PC-3 (cell line): ENCODE data around the gene LRCH1. TPM values are rescaled to one million over a fixed set of nuclear protein-coding genes. Genes with fewer than 3 reads are reported as not detected.

ENCODE experiments used
- ATAC-seq: fragments of 200-7000 bp; cut with Tn5 transposase; 2 replicates; pipeline ENCODE4 v1.9.1; 2020; ENCODE audit warnings: mild to moderate bottlenecking, moderate library complexity
- BruUV-seq: library from RNA; stranded (reverse); fragments of 400-500 nt; replicated peaks from 2 replicates; lab custom pipeline; 2021; lab: Mats Ljungman, UMichigan
- CTCF ChIA-PET: fragments of 300-600 bp; sonication (Branson Sonifier 250); formaldehyde crosslinking; loops from one replicate; lab custom pipeline; 2022; ENCODE audit warnings: antibody characterized with exemption; lab: Charles Lee
- POLR2A ChIA-PET: fragments of 300-600 bp; sonication (Branson Sonifier 250); formaldehyde crosslinking; loops from one replicate; lab custom pipeline; 2022; ENCODE audit warnings: antibody characterized with exemption; ENCODE audit not compliant: unreplicated experiment; lab: Charles Lee
- DNase-seq: peaks from one replicate; pipeline ENCODE4 v3.0.0-alpha.2; 2015
- H2AFZ ChIP-seq: fragments of 300-600 bp; sonication (generic); 2 replicates; pipeline ENCODE4 v1.6.0; 2016; ENCODE audit warnings: antibody characterized with exemption, low read length
- H3F3A ChIP-seq: fragments of 300-600 bp; sonication (generic); one replicate; pipeline ENCODE4 v1.6.0; 2017; ENCODE audit warnings: antibody characterized with exemption, low read length, control low read depth, mild to moderate bottlenecking; ENCODE audit not compliant: unreplicated experiment
- H3K27ac ChIP-seq: fragments of 300-600 bp; sonication (generic); 2 replicates; pipeline ENCODE4 v1.5.1; 2016; ENCODE audit warnings: mild to moderate bottlenecking, low read length
- H3K27me3 ChIP-seq: fragments of 300-600 bp; sonication (generic); 2 replicates; pipeline ENCODE4 v1.6.1; 2016; ENCODE audit warnings: low read length, mixed read lengths
- H3K36me3 ChIP-seq: fragments of 300-600 bp; sonication (generic); 2 replicates; pipeline ENCODE4 v1.6.1; 2016; ENCODE audit warnings: low read depth, mixed run types, low read length, mixed read lengths
- H3K4me1 ChIP-seq: fragments of 300-600 bp; sonication (generic); 2 replicates; pipeline ENCODE4 v1.5.1; 2016; ENCODE audit warnings: low read length; ENCODE audit not compliant: insufficient read depth
- H3K4me2 ChIP-seq: fragments of 300-600 bp; sonication (generic); 2 replicates; pipeline ENCODE4 v1.6.0; 2016; ENCODE audit warnings: low read length
- H3K4me3 ChIP-seq: fragments of 300-600 bp; sonication (generic); 2 replicates; pipeline ENCODE4 v1.5.1; 2016; ENCODE audit warnings: mild to moderate bottlenecking, low read length, mixed read lengths
- H3K79me2 ChIP-seq: fragments of 300-600 bp; sonication (generic); 2 replicates; pipeline ENCODE4 v1.6.1; 2017; ENCODE audit warnings: low read length, mixed read lengths
- H3K9ac ChIP-seq: fragments of 300-600 bp; sonication (generic); 2 replicates; pipeline ENCODE4 v1.6.0; 2016; ENCODE audit warnings: mild to moderate bottlenecking, low read length
- H3K9me2 ChIP-seq: fragments of 300-600 bp; sonication (generic); replicated peaks from 2 replicates; pipeline ENCODE4 v1.6.1; 2016; ENCODE audit warnings: mixed run types, low read length, mixed read lengths
- H3K9me3 ChIP-seq: fragments of 300-600 bp; sonication (generic); 2 replicates; pipeline ENCODE4 v1.6.1; 2016; ENCODE audit warnings: low read length, mixed read lengths
- H4K20me1 ChIP-seq: fragments of 300-600 bp; sonication (generic); 2 replicates; pipeline ENCODE4 v1.6.1; 2016; ENCODE audit warnings: low read length, mixed read lengths
- EZH2 ChIP-seq: fragments of 300-600 bp; sonication (generic); IDR thresholded peaks from one replicate; pipeline ENCODE4 v1.6.1; 2017; ENCODE audit warnings: antibody characterized with exemption, mild to moderate bottlenecking, low read length; ENCODE audit not compliant: unreplicated experiment
- EZH2phosphoT487 ChIP-seq: fragments of 300-600 bp; sonication (generic); IDR thresholded peaks from 2 replicates; pipeline ENCODE4 v1.6.1; 2018; ENCODE audit warnings: mild to moderate bottlenecking, antibody characterized with exemption, low read length, borderline replicate concordance
- intact Hi-C: fragments of 100-400 bp; cut with micrococcal nuclease; formaldehyde crosslinking; loops from 2 replicates; pipeline ENCODE4 v1.9.0; 2023
- total RNA-seq: library from RNA; depleted of rRNA; stranded (reverse); fragments of >200 nt; gene quantifications from 2 replicates; pipeline ENCODE4 v1.2.3, GENCODE V29; 2014
- TF ChIP-seq, protein P1 (sequence below): fragments of 300-600 bp; sonication (generic); conservative IDR thresholded peaks from 2 replicates; pipeline ENCODE4 v1.5.1; 2017; ENCODE audit warnings: antibody characterized with exemption, low read depth, mild to moderate bottlenecking, low read length

Gene LRCH1
- total RNA-seq, 1 experiment from 2014 or later, result 4.3 TPM

DNA sequence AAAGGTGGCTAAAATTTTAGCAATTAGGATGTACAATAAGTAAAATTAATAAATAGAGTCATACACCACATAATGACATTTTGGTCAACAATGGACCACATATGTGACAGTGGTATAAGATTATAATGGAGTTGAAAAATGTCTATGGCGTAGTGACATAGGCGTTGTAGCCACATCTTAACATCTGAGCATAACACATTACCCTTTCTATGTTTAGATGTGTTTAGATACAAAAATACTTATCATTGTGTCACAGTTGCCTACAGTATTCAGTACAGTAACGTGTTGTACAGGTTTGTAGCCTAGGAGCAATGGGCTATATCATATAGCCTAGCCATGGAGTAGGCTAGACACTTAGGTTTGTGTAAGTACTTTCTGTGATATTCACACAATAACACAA lies 111.2 kb downstream of the LRCH1 start:
- DNase-seq (no peak), ATAC-seq (no peak)
- no peak overlapping the region for H3K4me3 ChIP-seq
- ChIA-PET CTCF (no interaction called here), POLR2A (interaction anchor here (0.7 kb wide), 1 partner anchor 21 kb away, joined by 4 read pairs; no protein-coding TSS in a partner anchor)
- BruUV-seq, result no TSS peak
- peaks cover 3% of the 10 kb centered on the region for H3F3A ChIP-seq
- H3K9me3 ChIP-seq, result no peaks in the 10 kb centered on the region
- peaks cover 4% of the 10 kb centered on the region; the same call in 1 of the 2 replicates for H4K20me1 ChIP-seq
- no peaks in the 10 kb centered on the region for H3K27me3 ChIP-seq
- H3K9ac ChIP-seq, result no peak overlapping the region
- no peak overlapping the region for H3K27ac ChIP-seq
- H3K4me1 ChIP-seq, result peaks cover 26% of the 10 kb centered on the region
- TF ChIP-seq, protein P1, sequence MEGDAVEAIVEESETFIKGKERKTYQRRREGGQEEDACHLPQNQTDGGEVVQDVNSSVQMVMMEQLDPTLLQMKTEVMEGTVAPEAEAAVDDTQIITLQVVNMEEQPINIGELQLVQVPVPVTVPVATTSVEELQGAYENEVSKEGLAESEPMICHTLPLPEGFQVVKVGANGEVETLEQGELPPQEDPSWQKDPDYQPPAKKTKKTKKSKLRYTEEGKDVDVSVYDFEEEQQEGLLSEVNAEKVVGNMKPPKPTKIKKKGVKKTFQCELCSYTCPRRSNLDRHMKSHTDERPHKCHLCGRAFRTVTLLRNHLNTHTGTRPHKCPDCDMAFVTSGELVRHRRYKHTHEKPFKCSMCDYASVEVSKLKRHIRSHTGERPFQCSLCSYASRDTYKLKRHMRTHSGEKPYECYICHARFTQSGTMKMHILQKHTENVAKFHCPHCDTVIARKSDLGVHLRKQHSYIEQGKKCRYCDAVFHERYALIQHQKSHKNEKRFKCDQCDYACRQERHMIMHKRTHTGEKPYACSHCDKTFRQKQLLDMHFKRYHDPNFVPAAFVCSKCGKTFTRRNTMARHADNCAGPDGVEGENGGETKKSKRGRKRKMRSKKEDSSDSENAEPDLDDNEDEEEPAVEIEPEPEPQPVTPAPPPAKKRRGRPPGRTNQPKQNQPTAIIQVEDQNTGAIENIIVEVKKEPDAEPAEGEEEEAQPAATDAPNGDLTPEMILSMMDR, result no peak
- no peak for TF ChIP-seq EZH2phosphoT487
- no peak for TF ChIP-seq EZH2
- no peaks in the 10 kb centered on the region for H3K36me3 ChIP-seq
- no peak overlapping the region for H3K4me2 ChIP-seq
- intact Hi-C loops, result loop anchor here (10.0 kb wide), 1 partner anchor 109 kb away; the partner anchor contains the start of gene LRCH1
- H3K79me2 ChIP-seq, result peaks cover 10% of the 10 kb centered on the region; the same call in 1 of the 2 replicates
- no peaks in the 10 kb centered on the region for H3K9me2 ChIP-seq
- H2AFZ ChIP-seq, result no peak overlapping the region

DNA sequence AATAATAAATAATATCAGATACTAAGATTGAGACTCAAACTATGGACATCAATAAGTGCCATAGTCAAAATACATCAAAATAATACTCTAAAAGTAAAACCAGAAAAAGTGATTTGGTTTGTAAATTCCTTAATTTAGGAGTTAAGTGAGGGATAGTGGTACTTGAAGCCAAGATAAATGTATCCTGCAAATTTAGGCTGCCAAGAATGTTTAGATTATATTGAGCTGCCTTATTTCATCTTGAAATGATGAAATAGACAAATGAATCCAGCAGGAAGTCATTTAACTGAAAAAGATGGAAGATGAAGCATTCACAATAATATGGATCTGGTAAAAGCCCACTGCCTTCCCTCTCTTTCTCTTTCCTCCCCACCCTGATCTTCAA lies 112.3 kb downstream of the LRCH1 start:
- no peak overlapping the region for H2AFZ ChIP-seq
- H3K4me3 ChIP-seq, result no peak overlapping the region
- H3K27ac ChIP-seq, result peak overlapping the region; percentile 76
- POLR2A ChIA-PET, result interaction anchor here (0.6 kb wide), 1 partner anchor 1610 kb away, joined by 3 read pairs; no protein-coding TSS in a partner anchor
- H3K4me2 ChIP-seq, result peak overlapping the region; percentile 51
- BruUV-seq, result no TSS peak
- intact Hi-C loops, result loop anchor here (10.0 kb wide), 1 partner anchor 110 kb away; the partner anchor contains the start of gene LRCH1
- no peaks in the 10 kb centered on the region for H3K9me2 ChIP-seq
- peaks cover 10% of the 10 kb centered on the region; the same call in 1 of the 2 replicates for H3K79me2 ChIP-seq
- TF ChIP-seq, protein P1, result no peak
- TF ChIP-seq EZH2phosphoT487, result no peak
- TF ChIP-seq EZH2, result no peak
- H3F3A ChIP-seq, result peaks cover 3% of the 10 kb centered on the region
- no peak for ATAC-seq
- peaks cover 26% of the 10 kb centered on the region for H3K4me1 ChIP-seq
- H3K36me3 ChIP-seq, result no peaks in the 10 kb centered on the region
- peaks cover 4% of the 10 kb centered on the region; the same call in 1 of the 2 replicates for H4K20me1 ChIP-seq
- no peaks in the 10 kb centered on the region for H3K27me3 ChIP-seq
- no peak for DNase-seq
- no peaks in the 10 kb centered on the region for H3K9me3 ChIP-seq
- CTCF ChIA-PET, result no interaction called here
- H3K9ac ChIP-seq, result no peak overlapping the region
